HuH-7 (cell line): ENCODE results near the gene SLC25A27.

Experiments used
- DNase-seq: peaks from one replicate; pipeline ENCODE4 v3.0.0; 2011; ENCODE audit warnings: low spot score

The SLC25A27 gene

DNA sequence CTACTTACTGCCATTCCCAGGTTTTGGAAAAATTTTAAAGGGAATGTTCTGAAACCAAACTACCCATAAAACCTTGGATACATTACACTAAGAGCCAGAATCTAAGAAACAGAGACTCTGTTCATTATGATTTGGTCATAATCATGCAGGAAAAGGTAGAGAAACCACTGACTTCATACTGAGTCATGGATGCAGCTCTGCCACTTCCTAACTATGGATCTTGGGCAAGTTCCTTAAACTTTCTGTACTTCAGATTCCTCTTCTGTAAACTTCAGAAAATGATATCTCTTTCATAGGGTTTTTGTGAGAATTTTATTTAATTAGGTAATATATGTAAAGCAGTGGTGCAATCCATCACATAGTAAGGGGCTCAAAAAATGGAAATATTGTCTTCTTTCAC is 62.4 kb downstream of the SLC25A27 start:
- DNase-seq = no peak

DNA sequence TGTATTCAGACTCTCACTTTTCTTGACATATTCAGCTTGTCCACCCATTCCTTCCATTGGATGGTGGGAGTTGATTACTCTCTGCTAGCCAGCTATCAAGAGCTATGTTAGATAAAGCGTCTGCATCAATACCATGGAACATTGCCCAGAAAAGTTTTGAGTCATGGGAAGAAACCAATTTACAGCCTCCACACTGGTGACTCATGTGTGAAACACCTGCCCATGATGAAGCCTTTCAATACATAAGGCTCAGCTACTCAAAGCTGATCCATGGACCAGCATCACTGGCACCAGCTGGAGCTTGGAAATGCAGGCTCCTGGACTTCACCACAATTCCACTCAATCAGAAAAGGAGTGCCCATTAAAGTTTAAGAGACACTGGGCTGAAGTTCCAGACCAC is 66.3 kb downstream of the SLC25A27 start:
- no peak for DNase-seq

DNA sequence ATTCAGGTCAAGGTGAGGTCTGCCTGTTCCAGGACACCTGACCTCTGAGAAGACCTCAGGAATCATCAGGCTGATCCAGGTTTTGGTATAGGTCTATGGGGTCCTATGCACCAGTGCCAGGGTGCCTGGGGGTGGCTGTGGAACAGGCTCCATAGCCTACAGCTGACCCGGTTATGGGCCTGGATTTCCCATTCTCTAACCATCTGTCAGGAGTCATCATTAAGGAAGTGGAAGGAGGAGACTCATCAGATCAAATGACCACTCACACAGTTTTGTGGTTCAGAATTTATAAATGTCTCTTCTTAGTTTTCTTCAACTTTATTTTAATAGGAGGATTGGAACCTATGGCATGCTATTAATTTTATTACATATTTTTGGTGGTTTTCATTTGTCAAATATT is 67.6 kb downstream of the SLC25A27 start:
- no peak for DNase-seq
